ENCODE data around the gene ZNF692.

Gene ZNF692, protein sequence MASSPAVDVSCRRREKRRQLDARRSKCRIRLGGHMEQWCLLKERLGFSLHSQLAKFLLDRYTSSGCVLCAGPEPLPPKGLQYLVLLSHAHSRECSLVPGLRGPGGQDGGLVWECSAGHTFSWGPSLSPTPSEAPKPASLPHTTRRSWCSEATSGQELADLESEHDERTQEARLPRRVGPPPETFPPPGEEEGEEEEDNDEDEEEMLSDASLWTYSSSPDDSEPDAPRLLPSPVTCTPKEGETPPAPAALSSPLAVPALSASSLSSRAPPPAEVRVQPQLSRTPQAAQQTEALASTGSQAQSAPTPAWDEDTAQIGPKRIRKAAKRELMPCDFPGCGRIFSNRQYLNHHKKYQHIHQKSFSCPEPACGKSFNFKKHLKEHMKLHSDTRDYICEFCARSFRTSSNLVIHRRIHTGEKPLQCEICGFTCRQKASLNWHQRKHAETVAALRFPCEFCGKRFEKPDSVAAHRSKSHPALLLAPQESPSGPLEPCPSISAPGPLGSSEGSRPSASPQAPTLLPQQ

GRCh38 chr1:248858891-248859889 is at the start of gene ZNF692:
Gene ZNF692 (minus strand): TSS chr1:248859085. CDS start chr1:248858309, 776 bp downstream.
- CTCF ChIA-PET, result interaction anchor here (1.5 to 1.7 kb wide), 2 partner anchors 10 to 18 kb away, joined by 6 to 9 read pairs; no protein-coding TSS in a partner anchor
- no peak for TF ChIP-seq CTCF (conservative IDR thresholded peaks at IDR 0.05; ENCODE audit: low read depth)
- H3K27ac ChIP-seq, result peak within 1 kb of the TSS; percentile 90
- POLR2A ChIA-PET (ENCODE audit: low non-redundant PET), result interaction anchor here (0.6 to 2.4 kb wide), 3 partner anchors 14 to 21 kb away, joined by 4 to 21 read pairs (median 5); partner anchors contain the start of gene ZNF672
- DNase-seq (ENCODE audit: low spot score), result peak; percentile 95

DNA sequence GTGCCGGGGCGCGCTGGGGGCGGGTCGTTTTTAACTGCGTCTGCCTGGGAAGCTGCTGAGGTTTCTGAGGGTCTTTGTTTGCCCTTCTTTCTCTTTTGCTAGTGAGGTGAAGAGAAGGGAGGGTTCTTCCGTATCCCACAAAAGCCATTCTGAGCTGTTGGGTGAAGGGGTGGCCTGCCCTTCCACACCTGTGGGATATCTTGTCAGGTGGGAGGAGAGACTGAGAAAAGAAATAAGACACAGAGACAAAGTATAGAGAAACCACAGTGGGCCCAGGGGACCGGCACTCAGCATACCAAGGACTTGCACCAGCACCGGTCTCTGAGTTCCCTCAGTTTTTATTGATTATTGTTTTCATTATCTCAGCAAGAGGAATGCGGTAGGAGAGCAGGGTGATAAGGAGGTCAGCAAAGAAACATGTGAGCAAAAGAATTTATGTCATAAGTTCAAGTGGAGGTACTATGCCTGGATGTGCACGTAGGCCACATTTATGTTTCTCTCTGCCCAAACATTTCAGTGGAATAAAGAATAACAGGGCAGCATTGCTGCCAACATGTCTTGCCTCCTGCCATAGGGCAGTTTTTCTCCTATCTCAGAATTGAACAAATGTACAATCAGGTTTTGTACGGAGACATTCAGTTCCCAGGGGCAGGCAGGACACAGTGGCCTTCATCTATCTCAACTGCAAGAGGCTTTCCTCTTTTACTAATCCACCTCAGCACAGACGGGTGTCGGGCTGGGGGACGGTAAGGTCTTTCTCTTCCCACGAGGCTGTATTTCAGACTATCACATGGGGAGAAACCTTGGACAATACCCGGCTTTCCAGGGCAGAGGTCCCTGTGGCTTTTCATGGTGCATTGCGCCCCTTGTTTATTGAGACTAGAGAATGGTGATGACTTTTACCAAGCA is 48.1 kb upstream of the ZNF692 start:
- peak overlapping the region; percentile 88 for H3K27ac ChIP-seq
- DNase-seq (ENCODE audit: low spot score), result no peak
- CTCF ChIA-PET, result interaction anchor here (0.7 kb wide), 1 partner anchor 20 kb away, joined by 3 read pairs; no protein-coding TSS in a partner anchor

DNA sequence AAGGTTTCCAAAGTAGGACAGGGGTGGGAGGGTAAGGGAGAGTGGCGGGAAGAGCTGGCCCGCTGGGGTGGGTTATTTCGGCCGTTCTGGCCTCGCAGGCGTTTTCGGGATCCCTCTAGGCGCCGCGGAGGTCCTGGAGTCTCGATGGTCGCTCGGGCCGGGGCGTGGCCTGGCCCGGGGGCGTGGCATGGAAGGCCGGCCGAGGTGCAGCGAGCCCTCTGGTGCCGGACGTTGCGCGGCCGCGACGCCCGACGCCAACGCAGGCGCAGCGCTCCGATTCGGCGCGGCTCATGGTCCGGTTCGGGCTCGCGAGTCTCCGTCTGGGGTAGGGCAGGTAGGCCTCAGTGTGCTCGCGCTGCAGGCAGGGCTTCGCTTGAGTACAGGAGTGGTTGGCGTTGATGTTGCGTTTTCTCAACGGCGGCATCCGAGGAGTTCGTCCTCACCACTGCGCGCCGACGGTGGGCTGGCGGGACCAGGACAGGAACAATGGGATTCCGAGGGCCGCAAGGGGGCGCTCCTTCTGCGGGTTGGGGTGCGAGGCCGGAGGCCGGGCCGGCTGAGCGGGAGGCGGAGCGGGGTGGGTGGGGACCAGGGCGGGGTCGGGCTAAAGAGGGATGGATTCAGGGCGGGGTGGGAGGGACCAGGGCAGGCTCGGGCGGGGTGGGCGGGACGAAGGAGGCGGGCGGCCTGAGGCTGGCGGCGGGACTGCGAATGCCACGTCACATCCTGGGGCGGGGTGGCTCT is 47.3 kb upstream of the ZNF692 start, which contains the start of gene PGBD2:
TSS of gene PGBD2 (plus strand) at position 227 of the 744 bp plus-strand sequence. CDS start 7,628 bp downstream, outside the sequence.
- POLR2A ChIA-PET (ENCODE audit: low non-redundant PET), result interaction anchor here (1.0 kb wide), 2 partner anchors 33 to 68 kb away, joined by 3 to 4 read pairs; partner anchors contain the start of gene ZNF672
- CTCF ChIA-PET, result interaction anchor here (0.7 kb wide), 2 partner anchors 21 to 67 kb away, joined by 3 read pairs; no protein-coding TSS in a partner anchor
- TF ChIP-seq CTCF (conservative IDR thresholded peaks at IDR 0.05; ENCODE audit: low read depth), result peak; percentile 68
- peak within 1 kb of the TSS; percentile 88 for H3K27ac ChIP-seq
- peak; percentile 96 for DNase-seq (ENCODE audit: low spot score)

More for the DNA sequence above, 48.1 kb upstream of the ZNF692 start:
- POLR2A ChIA-PET (ENCODE audit: low non-redundant PET), result interaction anchor here (1.0 kb wide), 1 partner anchor 34 kb away, joined by 4 read pairs; no protein-coding TSS in a partner anchor
- no peak for TF ChIP-seq CTCF (conservative IDR thresholded peaks at IDR 0.05; ENCODE audit: low read depth)

GRCh38 chr1:248905662-248906008 is 46.8 kb upstream of the ZNF692 start:
- ChIA-PET POLR2A (ENCODE audit: low non-redundant PET) (interaction anchor here (1.0 kb wide), 2 partner anchors 32 to 68 kb away, joined by 3 to 4 read pairs; partner anchors contain the start of gene ZNF672), CTCF (interaction anchor here (0.6 to 0.7 kb wide), 2 partner anchors 9 to 67 kb away, joined by 3 to 4 read pairs; no protein-coding TSS in a partner anchor)
- no peak for DNase-seq (ENCODE audit: low spot score)
- no peak for TF ChIP-seq CTCF (conservative IDR thresholded peaks at IDR 0.05; ENCODE audit: low read depth)
- H3K27ac ChIP-seq, result peak overlapping the region; percentile 88

All from RWPE1 (cell line).